Mammary epithelial cell (primary cell): ENCODE results near the gene SIK1.
"Not testable (repeated sequence)": the region's sequence is repeated elsewhere in the genome, so short reads cannot be mapped to it uniquely, and the experiment has no call there.

Source experiments
- CTCF ChIP-seq, 2 donors: IDR thresholded peaks in 1 of 2; conservative IDR thresholded peaks in 1 of 2; 2 replicates each; pipeline ENCODE4 v1.5.1; 2011 to 2012; ENCODE audit warnings: inconsistent platforms in 2 of 2, low read length in 2 of 2, mild to moderate bottlenecking in 2 of 2, control low read depth in 1 of 2, low read depth in 1 of 2; ENCODE audit not compliant: insufficient read depth in 1 of 2; ENCODE audit errors: extremely low read depth in 1 of 2
- EZH2 ChIP-seq: IDR thresholded peaks from 2 replicates; pipeline ENCODE4 v1.6.1; 2012; ENCODE audit warnings: low read length, inconsistent platforms, borderline replicate concordance

- TF ChIP-seq CTCF (conservative IDR thresholded peaks at IDR 0.05 in 1 of 2, IDR thresholded peaks at IDR 0.05 in 1 of 2; ENCODE audit: extremely low read depth in 1 of 2, insufficient read depth in 1 of 2, low read depth in 1 of 2, low read length in 2 of 2); EZH2: not testable (repeated sequence)
Observed at GRCh38 chr21:43446277-43446932, 19.5 kb upstream of the SIK1 start.
